ENCODE results near the gene ENAH. TPM values are rescaled to one million over a fixed set of nuclear protein-coding genes. Genes with fewer than 3 reads are reported as not detected.

ENAH gene
- total RNA-seq, 1 experiment from 2014 or later: 285 TPM

DNA sequence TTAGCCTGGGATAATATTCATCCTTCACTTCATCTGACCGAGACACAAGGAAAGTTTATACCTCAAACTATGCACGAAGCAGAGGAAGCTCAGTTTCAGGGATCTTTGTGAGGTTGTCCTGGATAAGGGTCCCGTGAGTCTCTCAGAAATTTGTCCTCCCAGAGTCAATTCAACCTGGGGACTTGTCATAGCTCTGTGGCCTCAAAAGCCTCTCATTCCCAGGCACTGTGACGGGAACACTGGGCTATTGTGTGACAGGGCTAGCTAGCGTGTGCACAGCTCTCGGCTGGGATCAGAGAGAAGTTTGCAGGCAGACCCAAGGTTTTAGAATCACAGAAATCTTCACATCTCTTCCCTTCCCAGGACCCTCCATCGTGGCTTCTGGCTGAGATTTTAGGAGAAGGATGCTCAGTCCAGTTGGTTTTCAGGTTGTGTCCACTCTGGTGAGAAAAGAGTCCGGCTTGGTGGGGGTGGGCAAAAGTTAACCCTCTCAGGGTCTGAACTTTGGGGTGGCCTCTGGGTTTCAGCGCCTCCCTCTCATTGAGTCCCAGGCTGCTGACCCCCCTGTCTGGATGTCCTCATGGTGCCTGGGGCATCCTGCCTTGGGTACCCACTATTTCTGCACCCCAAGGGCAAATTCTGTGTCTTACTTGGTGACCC, 204.6 kb downstream of the ENAH start:
- Histone ChIP-seq H3K4ac (ENCODE audit: low read depth, low read length) (no peak overlapping the region), H4K20me1 (ENCODE audit: control insufficient read depth, insufficient read depth, insufficient read length) (no peaks in the 10 kb centered on the region), H3K23ac (ENCODE audit: insufficient read length, low read depth, low read length) (no peak overlapping the region), H3K23me2 (ENCODE audit: insufficient read length, low read depth, low read length, poor library complexity, severe bottlenecking) (no peaks in the 10 kb centered on the region), H3K27me3 (ENCODE audit: insufficient read depth, low read length) (no peaks in the 10 kb centered on the region), H2BK120ac (ENCODE audit: low read depth, low read length, poor library complexity, severe bottlenecking) (no peak overlapping the region), H2BK20ac (ENCODE audit: low read depth, low read length, poor library complexity, severe bottlenecking) (no peak overlapping the region), H3K9me3 (ENCODE audit: control insufficient read depth, low read depth, low read length) (no peaks in the 10 kb centered on the region), H3K4me1 (ENCODE audit: insufficient read depth, low read length) (peaks cover 8% of the 10 kb centered on the region; the same call in 1 of the 2 replicates), H3K14ac (ENCODE audit: insufficient read depth, low read length) (no peak overlapping the region), H3K9ac (ENCODE audit: extremely low read depth, insufficient read length, low read length) (no peak overlapping the region), H3K79me1 (ENCODE audit: insufficient read depth, low read depth, low read length, poor library complexity, severe bottlenecking) (no peaks in the 10 kb centered on the region), H3K79me2 (ENCODE audit: insufficient read depth, low read length) (no peaks in the 10 kb centered on the region), H2BK12ac (ENCODE audit: insufficient read length, low read depth, low read length) (no peak overlapping the region), H3T11ph (ENCODE audit: low read length) (no peak overlapping the region), H3K27ac (ENCODE audit: insufficient read length, low read depth, low read length) (no peak overlapping the region), H3K4me2 (ENCODE audit: insufficient read depth, insufficient read length, low read length) (no peak overlapping the region), H4K91ac (ENCODE audit: insufficient read length, low read depth, low read length) (no peak overlapping the region), H4K5ac (ENCODE audit: insufficient read length, low read depth, low read length) (no peak overlapping the region), H3K18ac (ENCODE audit: insufficient read length, low read depth, low read length) (no peak overlapping the region), H2AFZ (ENCODE audit: low read length) (no peak overlapping the region), H4K8ac (replicated peaks; ENCODE audit: insufficient read length, low read depth, low read length) (no peak overlapping the region), H2AK5ac (ENCODE audit: insufficient read length, low read length) (no peak overlapping the region), H3K56ac (ENCODE audit: insufficient read length, low read depth, low read length) (no peak overlapping the region), H2BK15ac (ENCODE audit: low read depth, low read length) (no peak overlapping the region), H2BK5ac (ENCODE audit: insufficient read length, low read length) (no peak overlapping the region)
- TF ChIP-seq, protein P1, sequence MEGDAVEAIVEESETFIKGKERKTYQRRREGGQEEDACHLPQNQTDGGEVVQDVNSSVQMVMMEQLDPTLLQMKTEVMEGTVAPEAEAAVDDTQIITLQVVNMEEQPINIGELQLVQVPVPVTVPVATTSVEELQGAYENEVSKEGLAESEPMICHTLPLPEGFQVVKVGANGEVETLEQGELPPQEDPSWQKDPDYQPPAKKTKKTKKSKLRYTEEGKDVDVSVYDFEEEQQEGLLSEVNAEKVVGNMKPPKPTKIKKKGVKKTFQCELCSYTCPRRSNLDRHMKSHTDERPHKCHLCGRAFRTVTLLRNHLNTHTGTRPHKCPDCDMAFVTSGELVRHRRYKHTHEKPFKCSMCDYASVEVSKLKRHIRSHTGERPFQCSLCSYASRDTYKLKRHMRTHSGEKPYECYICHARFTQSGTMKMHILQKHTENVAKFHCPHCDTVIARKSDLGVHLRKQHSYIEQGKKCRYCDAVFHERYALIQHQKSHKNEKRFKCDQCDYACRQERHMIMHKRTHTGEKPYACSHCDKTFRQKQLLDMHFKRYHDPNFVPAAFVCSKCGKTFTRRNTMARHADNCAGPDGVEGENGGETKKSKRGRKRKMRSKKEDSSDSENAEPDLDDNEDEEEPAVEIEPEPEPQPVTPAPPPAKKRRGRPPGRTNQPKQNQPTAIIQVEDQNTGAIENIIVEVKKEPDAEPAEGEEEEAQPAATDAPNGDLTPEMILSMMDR (conservative IDR thresholded peaks at IDR 0.05): no peak
- Mint-ChIP-seq H3K4me1 (peaks cover 25 to 30% of the 10 kb centered on the region in 2 experiments), H3K27ac (no peak overlapping the region), H3K36me3 (ENCODE audit: insufficient read depth in 1 of 3, low read depth in 3 of 3) (no peaks in the 10 kb centered on the region), H3K27me3 (ENCODE audit: low read depth) (peaks cover 15% of the 10 kb centered on the region), H3K9me3 (no peaks in the 10 kb centered on the region; a peak in 1 of 5 replicates), H3K4me3 (no peak overlapping the region)
- no peak for DNase-seq
- WGBS (ENCODE audit: extremely low coverage, insufficient read length, low lambda C conversion rate): no CpG with 5 or more reads among the region's 9 CpGs
